Type B pancreatic cell (in vitro differentiated cells): ENCODE measurements around the gene CRYAB. TPM values are rescaled to one million over a fixed set of nuclear protein-coding genes. Genes with fewer than 3 reads are reported as not detected.
A peak's percentile ranks its signal among the peaks of the same experiment; 100 is the strongest.

Source experiments
- DNase-seq: peaks from one replicate; pipeline ENCODE4 v3.0.0; 2021; ENCODE audit warnings: mixed read lengths; ENCODE audit not compliant: unreplicated experiment; ENCODE audit errors: extremely low spot score
- H3K27ac Mint-ChIP-seq: 2 replicates; pipeline ENCODE4 v1.8.0; 2021; ENCODE audit warnings: mild to moderate bottlenecking, mixed read lengths
- H3K27me3 Mint-ChIP-seq: 2 replicates; pipeline ENCODE4 v1.8.0; 2021; ENCODE audit warnings: mixed read lengths
- H3K36me3 Mint-ChIP-seq: 2 replicates; pipeline ENCODE4 v1.8.0; 2021; ENCODE audit warnings: mixed read lengths
- H3K4me1 Mint-ChIP-seq: one replicate; pipeline ENCODE4 v1.8.0; 2021; ENCODE audit warnings: mixed read lengths; ENCODE audit not compliant: unreplicated experiment
- H3K4me3 Mint-ChIP-seq: 2 replicates; pipeline ENCODE4 v1.8.0; 2021; ENCODE audit warnings: mild to moderate bottlenecking, mixed read lengths
- H3K9me3 Mint-ChIP-seq: 2 replicates; pipeline ENCODE4 v1.8.0; 2021; ENCODE audit warnings: mixed read lengths
- CTCF ChIP-seq: fragments of 200-600 bp; sonication (generic); conservative IDR thresholded peaks from 2 replicates; pipeline ENCODE4 v1.5.0; 2021; ENCODE audit warnings: antibody characterized with exemption, mild to moderate bottlenecking
- total RNA-seq: library from RNA; stranded (reverse); gene quantifications from 2 replicates; pipeline ENCODE4 v1.2.1, GENCODE V29; 2021; ENCODE audit warnings: low replicate concordance

Gene CRYAB
- total RNA-seq, 1 donor from 2014 or later = not detected

GRCh38 chr11:111879637-111879960, 32.0 kb downstream of the CRYAB start:
- H3K27me3 Mint-ChIP-seq = no peaks in the 10 kb centered on the region
- no peak for TF ChIP-seq CTCF
- no peaks in the 10 kb centered on the region for H3K36me3 Mint-ChIP-seq
- no peaks in the 10 kb centered on the region for H3K9me3 Mint-ChIP-seq
- peaks cover 10% of the 10 kb centered on the region for H3K4me1 Mint-ChIP-seq
- no peak for DNase-seq
- peak overlapping the region; percentile 98 for H3K4me3 Mint-ChIP-seq
- peak overlapping the region; percentile 100 for H3K27ac Mint-ChIP-seq

- peak; percentile 97 for TF ChIP-seq CTCF
- no peaks in the 10 kb centered on the region for H3K27me3 Mint-ChIP-seq
- H3K36me3 Mint-ChIP-seq = no peaks in the 10 kb centered on the region
- peak within 1 kb of the TSS; percentile 98 for H3K4me3 Mint-ChIP-seq
- H3K27ac Mint-ChIP-seq = peak within 1 kb of the TSS; percentile 100
- peak; percentile 98 for DNase-seq
- no peaks in the 10 kb centered on the region for H3K9me3 Mint-ChIP-seq
- peaks cover 10% of the 10 kb centered on the region for H3K4me1 Mint-ChIP-seq
Measured at GRCh38 chr11:111878849-111879636, 32.5 kb downstream of the CRYAB start, which contains the start of the genes CFAP68 and FDXACB1. CFAP68 (plus strand) TSS chr11:111879541; CDS start chr11:111879561, 20 bp downstream. FDXACB1 (minus strand) TSS chr11:111879165; CDS start chr11:111879132, 33 bp downstream.

- Mint-ChIP-seq H3K4me3 (peak overlapping the region; percentile 98), H3K9me3 (no peaks in the 10 kb centered on the region), H3K27ac (peak overlapping the region; percentile 100), H3K4me1 (peaks cover 10% of the 10 kb centered on the region), H3K27me3 (no peaks in the 10 kb centered on the region), H3K36me3 (no peaks in the 10 kb centered on the region)
- TF ChIP-seq CTCF = no peak
- DNase-seq = no peak
Measured at GRCh38 chr11:111878385-111878848, 33.2 kb downstream of the CRYAB start.

DNA sequence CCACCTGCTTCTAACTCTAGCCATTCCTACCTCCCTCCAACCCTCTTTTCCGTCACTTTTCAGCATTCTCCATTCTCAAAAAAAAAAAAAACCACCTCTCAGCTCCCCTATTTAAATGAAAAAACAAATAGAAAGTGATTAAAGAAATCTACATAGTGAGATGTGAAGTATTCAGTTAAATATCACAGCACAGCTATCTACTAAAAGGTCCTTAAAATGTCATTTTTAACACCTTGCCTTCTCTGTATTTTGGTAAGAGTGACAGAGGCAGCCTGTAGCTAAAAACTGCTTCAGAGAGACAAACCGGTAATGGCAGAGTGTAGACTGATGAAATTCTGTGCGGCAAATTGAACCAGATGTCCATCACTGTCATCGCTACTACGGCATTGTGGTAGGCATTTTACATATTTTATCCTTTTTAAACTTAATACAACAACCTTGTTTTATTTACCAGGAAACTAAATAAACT, 39.8 kb downstream of the CRYAB start:
- Mint-ChIP-seq H3K9me3 (no peaks in the 10 kb centered on the region), H3K36me3 (peaks cover 9% of the 10 kb centered on the region), H3K27me3 (no peaks in the 10 kb centered on the region), H3K4me1 (peaks cover 9% of the 10 kb centered on the region), H3K27ac (peak overlapping the region; percentile 81), H3K4me3 (peak overlapping the region; percentile 95)
- DNase-seq = no peak
- TF ChIP-seq CTCF = no peak

- peak; percentile 62 for TF ChIP-seq CTCF
- H3K9me3 Mint-ChIP-seq = no peaks in the 10 kb centered on the region
- H3K4me1 Mint-ChIP-seq = peaks cover 9% of the 10 kb centered on the region
- H3K27ac Mint-ChIP-seq = peak within 1 kb of the TSS; percentile 82
- peak; percentile 83 for DNase-seq
- H3K4me3 Mint-ChIP-seq = peak within 1 kb of the TSS; percentile 95
- H3K36me3 Mint-ChIP-seq = peaks cover 13% of the 10 kb centered on the region
- no peaks in the 10 kb centered on the region for H3K27me3 Mint-ChIP-seq
Measured at GRCh38 chr11:111870886-111871692, 40.5 kb downstream of the CRYAB start, which contains the start of gene ALG9. ALG9 (minus strand) TSS chr11:111871581; CDS start chr11:111871482, 99 bp downstream.
